ENCODE results near the gene ARHGDIB.

The ARHGDIB gene

DNA sequence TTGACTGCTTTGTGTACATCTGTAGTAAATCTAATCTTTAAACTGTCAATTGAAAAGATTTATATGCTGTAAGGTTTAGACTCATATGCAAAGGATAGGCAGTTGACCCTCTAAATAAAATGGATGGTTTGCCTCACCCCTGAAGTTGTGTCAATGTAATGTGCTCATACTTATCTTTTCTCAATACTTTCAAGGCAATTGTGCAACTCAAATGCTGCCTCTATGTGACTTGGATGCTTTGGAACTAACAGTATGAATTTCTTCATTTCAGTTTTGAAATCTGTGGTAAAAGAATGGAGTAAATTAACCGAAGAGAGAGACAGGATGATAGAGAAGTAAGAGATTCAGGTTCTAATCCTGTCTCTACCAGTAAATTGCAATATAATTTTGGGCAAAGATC is 21.2 kb upstream of the ARHGDIB start:
- DNase-seq = no peak

DNA sequence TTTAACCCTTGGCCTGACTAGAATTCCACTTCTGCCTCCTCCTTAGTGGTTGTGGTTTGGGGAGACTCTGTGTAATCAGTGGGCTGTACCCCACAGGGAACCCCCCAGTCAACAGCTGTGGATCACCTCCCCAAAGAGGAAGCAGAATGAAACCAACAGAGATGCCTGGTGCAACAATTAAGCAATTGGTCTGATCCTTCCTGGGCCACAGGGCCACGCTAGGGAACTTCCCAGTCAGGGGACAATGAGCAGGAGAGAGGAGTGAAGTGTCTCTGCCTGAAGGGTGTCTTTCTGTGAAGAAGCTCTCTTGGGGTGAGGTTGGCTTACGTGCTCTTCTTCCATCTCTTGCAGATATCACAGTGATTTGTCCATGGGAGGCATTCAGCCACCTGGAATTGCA is 19.6 kb upstream of the ARHGDIB start:
- DNase-seq = no peak

DNA sequence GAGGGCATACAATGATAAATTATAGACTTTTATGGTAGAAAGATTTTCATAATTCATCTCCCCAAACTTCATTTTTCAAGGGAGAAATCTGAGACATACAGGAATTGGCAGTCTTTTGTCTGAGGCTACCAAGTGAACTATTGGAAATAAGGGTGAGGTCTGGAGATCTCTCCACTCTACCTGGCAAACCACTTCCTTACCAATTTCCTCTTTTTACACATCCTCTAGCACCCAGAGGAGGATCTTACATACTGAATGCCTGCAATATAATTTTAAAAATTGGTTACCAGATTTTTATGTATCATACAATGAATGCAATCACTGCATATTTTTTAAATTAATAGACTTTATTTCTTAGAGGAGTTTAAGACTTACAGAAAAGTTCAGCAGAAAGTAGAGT is 18.1 kb upstream of the ARHGDIB start:
- no peak for DNase-seq

DNA sequence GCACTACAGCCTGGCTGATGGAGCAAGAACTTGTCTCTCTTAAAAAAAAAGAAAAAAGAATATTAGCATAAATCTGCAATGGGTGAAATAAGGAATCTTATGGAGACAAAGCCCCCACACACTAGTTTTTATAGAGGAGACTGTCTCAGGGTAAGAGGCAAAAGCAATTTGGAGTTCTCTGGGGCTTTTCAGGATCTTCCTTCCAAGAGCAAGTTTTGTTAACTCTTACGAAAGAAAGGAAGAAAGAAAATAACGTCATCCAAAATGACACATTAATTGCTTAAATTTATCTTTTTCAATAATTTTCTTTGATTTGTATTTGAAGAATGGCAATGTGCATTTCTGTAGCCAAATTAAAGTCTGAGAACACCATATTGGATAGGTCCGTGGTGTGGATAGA is 15.3 kb upstream of the ARHGDIB start:
- DNase-seq = no peak

DNA sequence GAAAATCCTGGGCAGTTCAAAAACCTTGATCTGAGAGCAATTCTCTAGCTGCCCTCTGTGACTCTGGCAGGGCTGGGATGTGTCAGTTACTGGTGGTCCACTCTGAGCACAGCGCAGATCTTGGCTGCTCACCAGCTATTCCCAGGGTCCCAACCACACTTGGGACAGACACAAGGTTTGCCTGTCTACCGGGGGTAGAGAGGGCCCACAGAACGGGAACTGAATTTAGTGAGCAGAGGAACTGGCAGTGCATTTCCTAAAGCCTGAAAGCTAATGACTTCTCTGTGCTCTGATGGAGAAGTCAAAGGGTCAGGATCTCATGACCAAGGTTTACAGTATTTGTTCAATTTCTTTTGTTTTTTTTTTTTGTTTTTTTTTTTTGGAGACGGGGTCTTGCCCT is 14.1 kb upstream of the ARHGDIB start:
- no peak for DNase-seq

DNA sequence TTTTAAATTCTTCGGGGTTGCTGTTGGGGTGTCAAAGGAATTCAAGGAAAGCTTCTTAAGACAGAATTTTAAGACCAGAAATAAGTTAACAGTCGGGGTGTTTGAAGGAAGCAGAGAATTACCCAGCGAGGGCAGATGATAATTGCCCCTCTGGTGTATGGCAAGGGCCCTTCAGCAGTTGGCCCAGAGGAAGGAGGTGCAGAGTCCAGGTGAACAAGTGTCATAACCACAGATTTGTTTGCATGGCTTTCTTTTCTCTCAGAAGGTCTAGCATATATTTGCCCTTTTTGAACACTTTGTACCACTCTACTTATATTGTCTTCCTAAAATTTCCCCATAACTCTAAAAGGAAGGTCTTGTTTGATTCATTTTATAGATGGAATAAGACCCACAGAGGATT is 13.2 kb upstream of the ARHGDIB start:
- no peak for DNase-seq

DNA sequence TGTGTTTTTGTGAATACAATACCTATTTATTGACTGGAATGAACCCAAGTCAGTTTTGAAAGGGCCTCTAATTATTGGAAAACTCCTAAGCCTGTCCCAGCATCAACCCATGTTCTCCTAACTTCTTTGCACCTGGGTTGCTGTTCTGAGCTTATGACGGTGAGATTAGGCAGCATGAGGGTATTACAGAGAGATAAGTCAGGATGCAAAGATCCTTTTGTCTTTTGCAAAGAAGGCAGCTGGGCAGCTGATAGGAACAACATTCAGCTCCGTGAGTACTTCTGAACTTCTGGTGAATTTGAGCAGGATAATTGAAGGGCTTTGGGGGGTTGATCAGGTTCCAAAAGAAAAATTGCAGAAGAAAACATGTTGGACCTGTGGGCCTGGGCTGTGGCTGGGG is 11.4 kb upstream of the ARHGDIB start, which contains the start of gene PDE6H:
TSS of gene PDE6H (plus strand) at position 227 of the 400 bp plus-strand sequence. CDS start 4,971 bp downstream, outside the sequence.
- no peak for DNase-seq

DNA sequence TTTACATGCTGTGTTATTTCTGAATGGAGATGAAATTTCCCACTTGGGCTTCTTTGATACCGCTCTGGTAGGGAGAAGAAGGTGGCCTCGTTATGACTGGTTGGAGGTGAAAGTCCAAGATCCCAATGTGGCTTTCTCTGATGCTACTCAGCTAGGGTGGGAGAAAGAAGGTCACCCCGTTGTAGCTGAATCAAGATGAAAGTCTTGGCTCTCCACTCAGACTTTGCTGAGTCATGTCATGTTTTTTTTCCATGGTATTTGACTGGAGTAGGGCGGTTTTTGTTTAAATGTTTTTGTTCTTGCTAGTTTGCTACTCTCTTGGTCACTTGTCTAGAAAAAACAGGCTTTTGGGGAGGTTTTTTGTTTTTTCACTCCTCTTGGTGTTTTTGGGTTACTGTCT is 9.1 kb upstream of the ARHGDIB start:
- no peak for DNase-seq

DNA sequence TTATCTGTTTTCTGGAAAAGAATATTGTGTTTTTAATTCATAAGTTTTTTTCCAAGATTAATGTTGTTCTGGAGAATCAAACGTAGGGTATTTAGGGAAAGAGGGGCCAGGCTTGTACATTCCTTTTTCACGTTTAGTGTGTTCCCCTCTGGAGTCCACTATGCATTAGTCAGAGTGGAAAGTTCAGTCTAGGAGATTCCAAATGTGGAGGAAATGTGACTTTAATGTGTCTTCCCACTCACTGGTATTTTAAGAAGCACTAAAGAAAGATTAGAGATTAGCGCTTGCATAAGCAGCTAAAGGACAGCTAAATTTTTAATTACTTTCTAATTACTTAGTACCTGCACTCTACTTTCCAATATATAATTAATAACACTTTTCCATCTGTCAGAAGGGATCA is 7.1 kb upstream of the ARHGDIB start:
- no peak for DNase-seq

DNA sequence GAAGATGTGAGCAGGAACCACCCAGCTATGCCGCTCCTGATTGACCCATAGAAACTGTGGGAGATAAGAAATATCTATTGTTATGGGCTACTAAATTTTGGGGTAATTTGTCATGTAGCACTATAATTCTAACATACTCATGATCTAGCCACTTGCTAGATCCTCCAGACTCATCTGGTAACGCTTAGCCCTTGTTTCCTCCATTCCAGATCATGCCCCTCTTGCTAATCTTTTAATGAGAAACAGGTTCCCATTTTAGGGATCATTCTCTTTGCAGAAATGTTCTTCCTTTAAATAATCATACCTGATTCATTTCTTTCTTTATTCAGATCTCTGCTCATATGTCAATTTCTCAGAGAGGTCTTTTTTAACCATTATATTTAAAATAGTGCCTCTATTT is 3.8 kb upstream of the ARHGDIB start:
- DNase-seq = no peak

DNA sequence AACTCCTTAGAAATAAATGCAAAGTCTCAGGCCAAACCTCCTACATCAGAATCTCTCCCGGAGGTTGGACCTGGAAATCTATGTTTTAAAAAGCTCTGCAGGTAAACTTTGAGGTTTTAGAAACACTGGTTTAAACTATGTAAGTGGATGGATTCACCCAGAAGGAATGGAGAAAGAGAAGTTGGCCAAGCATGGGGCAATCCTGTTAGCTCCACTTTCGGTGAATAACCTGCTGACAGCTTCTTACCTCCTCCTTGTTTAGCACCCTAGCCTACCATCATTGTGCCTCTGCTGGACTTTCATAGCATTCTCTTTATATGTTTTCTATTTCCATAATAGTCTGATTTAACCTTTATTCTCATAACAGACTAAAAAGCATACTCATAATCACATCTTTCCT is 3.0 kb upstream of the ARHGDIB start:
- DNase-seq = no peak

DNA sequence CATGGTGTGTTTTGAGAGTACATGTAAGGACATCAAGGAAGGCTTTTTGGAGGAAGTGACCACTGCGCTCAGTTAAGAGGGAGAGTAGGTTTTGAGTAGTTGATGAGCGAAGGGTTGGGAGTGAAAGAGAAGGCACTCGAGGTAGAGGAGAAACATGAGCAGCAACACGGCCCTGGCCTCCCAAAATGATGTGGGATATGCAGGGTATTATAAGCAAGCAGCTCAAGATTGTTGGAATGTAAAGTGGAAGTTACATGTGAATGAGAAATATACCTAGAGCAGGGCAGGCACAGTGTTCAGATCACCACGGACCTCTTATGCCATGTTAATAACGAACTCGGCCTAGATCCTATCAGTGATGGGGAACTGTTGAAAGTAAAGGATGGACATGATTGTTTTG is 2.1 kb upstream of the ARHGDIB start:
- DNase-seq = no peak

DNA sequence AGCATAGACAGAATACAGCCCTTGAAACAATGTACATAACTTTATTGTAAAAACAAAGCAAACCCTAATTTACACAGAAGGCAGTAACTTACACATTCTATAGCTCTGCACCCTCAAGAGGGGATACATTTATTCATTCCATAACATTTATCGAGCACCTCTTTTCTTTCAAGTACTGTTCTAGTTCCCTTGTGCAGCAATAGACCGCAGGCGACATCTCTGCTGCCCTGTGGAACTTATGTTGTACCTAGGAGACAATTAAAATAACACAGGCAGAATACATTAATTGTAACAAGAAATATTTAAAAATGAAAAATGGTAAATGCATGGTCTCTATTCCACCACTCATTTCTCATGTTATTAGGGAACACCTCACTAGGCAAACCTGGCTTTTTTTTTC is 1.4 kb upstream of the ARHGDIB start:
- DNase-seq = no peak

DNA sequence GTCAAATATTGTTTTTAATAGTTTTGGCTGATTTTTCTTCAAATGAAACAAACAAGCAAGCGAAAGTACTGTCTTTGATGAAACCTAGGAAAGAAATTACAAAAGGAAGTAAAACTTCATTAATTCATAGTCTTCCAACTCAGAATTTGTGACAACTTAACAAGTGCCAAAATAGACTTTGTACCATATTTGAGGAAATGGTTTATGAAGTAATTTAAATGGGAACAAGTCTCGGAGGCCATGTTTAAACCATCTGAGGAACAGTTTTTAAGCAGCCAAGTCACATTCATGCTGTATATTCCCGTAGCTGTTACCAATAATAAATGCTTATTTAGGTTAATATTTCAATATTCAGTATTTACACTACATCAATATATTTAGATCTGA is 745 bp upstream of the ARHGDIB start:
- no peak for DNase-seq

DNA sequence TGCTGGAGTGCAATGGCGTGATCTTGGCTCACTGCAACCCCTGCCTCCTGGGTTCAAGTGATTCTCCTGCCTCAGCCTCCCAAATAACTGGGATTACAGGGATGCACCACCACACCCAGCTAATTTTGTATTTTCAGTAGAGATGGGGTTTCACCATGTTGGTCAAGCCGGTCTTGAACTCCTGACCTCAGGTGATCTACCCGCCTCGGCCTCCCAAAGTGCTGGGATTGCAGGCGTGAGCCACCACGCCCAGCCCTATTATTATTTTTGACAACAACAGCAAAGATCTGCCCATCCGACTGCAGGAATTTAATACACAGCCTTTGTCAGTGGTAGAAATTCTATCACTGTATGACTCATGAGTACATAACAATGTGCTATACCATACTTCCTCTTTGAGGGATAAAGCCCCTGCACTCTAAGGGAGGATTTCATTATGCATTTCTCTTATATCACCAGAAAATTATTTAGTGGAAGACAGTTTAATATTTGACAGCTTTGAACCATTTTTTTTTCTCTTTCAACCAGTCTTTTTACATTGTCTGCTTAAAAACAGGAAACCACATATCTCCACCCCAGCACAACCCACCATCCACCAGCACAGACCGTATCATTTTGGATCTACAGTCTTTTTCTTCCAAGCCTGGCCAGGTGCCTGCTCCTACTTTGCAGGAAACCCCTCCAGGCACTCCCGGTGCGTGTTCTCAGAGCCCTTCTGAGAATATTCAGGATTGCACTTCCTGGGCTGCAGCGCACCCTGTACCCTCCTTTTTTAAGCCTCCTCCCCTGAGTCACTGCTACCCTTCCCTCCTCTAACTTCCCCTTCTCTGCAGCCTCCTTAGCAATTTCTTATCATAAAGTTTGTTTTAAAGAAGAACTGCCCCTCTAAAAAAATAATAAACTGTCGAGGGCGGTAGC is 594 bp downstream of the ARHGDIB start:
- DNase-seq = no peak

DNA sequence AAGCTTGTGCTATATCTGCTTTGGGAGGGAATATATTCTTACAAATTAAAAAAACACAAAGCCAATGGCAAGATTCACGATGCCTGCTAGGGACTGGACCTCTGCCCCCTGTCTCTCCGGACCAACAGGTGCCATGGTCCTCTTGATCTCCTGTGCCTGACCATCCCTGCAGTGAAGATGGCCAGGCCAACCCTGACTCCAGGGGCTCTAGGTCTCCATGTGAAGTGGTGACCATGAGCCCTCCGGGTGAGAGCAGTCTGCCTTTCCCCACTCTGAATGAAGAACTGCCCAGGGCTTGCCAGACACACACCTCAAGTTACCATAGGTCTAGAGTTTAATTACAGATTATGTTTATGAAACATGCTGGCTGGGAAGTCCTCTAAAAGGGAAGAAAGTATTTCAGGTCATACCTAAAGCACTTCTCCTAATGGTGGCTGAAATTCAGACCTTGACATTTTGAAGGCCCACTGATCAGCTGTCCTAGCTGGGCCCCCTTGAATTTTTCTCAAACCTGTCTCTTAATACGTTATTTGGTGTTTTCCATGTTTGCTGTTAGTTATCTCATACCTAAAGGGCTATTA is 1.4 kb downstream of the ARHGDIB start:
- DNase-seq = no peak

DNA sequence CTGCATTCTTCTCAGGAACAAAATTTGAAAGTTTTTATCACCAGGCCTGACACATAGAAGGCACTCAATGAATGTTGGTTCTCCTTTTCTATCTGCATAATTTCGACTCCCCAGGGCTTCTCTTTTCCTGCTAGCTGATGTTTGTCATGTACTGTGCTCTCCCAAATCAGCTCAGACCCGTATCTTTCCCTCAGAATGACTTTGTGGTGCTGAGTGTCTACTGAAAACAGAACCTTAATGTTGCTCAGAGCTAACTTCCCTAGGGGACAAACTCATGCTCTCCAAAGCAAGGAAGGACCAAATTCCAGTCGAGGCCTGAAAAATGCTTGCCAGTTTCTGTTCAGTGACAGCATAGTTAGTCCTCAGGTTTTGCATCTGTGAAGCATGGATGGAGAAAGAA is 1.9 kb downstream of the ARHGDIB start:
- no peak for DNase-seq

DNA sequence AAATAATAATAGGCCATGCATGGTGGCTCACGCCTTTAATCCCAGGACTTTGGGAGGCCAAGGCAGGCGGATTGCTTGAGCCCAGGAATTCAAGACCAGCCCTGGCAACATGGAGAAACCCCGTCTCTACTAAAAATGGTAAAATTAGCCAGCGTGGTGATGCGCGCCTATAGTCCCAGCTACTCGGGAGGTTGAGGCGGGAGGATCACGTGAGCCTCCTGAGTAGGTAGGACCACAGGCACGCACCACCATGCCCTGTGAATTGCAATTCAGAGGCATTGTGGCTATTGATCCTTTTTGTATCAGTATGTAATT is 2.3 kb downstream of the ARHGDIB start:
- no peak for DNase-seq

DNA sequence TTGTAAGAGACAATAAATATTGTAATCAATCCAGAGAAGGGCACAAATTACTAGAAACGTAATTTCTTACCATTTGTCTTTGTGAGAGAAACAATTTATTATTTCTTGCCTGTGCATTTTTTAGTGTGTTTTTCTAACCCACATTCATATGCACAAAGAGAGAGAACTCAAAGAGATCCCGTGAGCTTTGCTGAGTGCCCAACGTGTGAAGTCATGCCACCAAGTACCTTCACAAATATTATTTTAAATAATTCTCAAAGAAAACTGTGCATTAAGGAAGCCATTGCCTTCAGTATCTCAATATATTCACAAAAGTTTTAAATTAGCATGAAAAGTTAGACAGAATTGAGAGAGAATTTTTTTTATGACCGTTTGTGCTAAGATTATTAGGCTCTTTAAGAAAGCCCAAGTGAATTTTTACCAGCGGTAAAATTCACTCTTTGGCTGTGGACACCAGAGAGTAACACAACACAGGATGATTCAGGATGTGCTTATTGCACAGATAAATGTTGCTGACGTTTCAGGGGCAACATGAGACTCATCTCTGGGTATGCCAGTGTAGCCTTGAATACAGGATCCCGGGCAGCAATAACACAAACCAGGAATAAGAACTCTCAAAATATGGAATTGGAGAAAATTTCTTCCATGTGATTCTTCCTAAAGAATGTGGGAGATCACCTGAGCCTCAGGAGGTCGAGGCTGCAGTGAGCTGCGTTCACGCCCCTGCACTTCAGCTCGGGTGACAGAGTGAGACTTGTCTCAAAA is 2.9 kb downstream of the ARHGDIB start:
- no peak for DNase-seq

DNA sequence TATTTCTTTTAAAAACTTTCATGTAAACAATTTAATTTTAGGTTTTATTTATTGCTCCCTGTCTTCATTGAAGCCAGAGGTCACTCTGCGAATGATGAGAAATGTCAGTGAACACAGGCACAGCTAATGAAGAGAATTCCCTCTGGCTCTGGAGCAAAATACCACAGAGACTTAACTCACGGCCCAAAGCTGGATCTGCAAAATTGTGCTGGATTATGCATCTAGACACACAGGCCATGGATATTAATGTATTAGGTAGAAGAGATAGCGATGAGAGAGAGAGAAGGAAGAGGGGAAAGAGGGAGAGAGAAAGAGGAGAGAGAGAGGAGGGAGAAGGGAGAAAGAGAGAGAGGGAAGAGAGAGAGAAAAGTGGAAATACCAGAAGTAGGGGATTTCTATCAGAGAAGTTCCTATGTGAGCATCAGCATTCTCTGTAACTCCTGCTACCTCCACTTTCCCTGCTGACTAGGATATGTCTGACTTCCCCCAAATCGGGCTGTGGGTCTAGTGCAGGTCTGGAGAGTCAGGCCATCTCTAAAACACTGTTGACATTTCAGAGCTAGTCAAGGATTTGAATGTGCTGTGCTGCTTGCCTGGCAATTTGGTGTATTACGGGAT is 3.7 kb downstream of the ARHGDIB start:
- DNase-seq = no peak

DNA sequence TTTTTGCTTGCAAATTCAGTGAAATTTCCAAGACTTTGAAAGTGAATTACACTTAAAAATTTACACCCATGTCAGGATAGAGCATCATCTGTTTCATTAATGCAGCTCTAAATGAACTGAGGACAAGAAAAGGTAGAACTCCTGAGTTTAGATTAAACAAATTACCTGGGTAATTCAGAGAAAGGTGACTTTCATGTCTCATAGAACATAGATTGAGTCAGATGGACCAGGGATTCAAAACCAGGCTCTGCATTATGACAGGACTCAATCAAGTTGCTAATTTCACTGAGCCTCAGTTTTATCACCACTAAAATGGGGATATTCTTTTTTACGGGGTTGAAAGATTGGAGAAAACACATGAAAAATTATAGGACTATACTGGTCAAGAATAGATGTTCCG is 4.5 kb downstream of the ARHGDIB start:
- no peak for DNase-seq

DNA sequence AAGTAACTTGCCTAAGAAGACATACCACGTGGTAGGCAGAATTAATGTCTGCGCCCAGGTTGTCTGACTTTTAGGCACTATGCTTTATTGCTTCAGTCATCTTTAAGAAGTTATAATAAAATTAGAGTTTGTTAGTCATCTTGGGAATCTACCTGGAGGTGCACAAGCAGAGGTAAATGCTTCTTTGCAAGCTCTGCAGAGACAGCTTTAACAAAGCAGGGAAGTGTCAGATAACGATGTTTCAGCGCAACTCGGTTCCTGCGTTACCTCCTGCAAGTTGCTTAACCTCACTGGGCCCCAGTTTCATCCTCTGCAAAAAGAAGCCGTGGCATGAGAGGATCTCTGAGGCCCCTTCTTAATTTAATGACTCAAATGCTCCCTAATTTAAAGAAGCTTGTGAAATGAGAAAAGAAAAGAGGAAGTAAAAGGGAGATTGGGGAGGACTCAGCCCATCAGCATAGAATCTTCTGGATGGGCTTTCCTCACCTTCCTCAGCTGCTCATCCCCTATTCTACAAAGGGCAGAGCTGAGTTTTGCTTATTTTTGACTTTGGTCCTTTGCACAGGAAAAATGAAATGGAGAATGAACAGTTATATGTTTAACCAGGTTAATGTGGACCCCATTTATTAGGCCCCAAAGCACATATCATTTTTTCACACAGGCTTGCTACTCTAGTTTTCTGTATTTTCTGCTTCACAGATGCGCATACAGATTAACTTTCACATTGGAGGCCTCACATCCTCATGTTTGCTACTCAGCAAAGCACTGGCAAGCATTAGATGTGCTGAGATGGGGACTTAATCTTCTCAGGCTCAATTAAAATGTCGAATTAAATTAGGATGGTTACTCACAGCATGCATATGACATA is 5.1 kb downstream of the ARHGDIB start:
- DNase-seq = no peak

DNA sequence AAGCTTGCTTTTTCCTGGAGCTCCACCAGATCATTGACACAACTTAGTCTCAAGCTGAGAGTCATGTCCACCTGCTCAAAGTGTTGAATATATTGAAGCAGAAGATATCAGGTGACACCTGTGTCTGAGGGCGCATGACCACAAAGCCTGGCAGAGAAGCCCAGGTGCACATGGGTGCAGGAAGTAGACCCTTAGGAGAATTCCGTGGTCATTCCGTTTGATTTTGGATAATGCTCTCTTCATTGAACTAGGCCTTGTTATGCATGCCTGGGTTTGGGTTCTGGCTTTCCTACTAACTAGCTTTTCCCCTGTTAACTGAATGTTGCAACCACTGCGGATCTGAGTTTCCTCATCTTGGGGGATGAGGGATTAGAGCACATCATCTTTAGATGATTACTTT is 7.1 kb downstream of the ARHGDIB start:
- no peak for DNase-seq

Measured in stimulated activated CD4-positive, alpha-beta T cell treated with anti-CD3 and anti-CD28 coated beads, Interleukin-2, amount 100 ng/mL, for 48 hours (primary cell).